ENCODE results near the gene EML2.

GRCh38 chr19:45682117-45682516 lies 42.9 kb upstream of the EML2 start:
- TF ChIP-seq CTCF (IDR thresholded peaks at IDR 0.05; ENCODE audit: low read depth, low read length, poor library complexity, severe bottlenecking) (no peak), EZH2phosphoT487 (IDR thresholded peaks at IDR 0.05; ENCODE audit: borderline replicate concordance, low read length) (no peak)
